Mucosa of descending colon (tissue), 3 donors: Measurements from ENCODE around the gene KCTD20. TPM values are rescaled to one million over a fixed set of nuclear protein-coding genes. Genes with fewer than 3 reads are reported as not detected.
"Not testable (repeated sequence)": the region's sequence is repeated elsewhere in the genome, so short reads cannot be mapped to it uniquely, and the experiment has no call there.

ENCODE experiments used
- ATAC-seq: fragments of 200-7000 bp; cut with Tn5 transposase; one replicate; pipeline ENCODE4 v1.9.1; 2020; ENCODE audit warnings: mild to moderate bottlenecking, moderate library complexity
- DNase-seq, 3 donors: peaks; one replicate each; pipeline ENCODE4 v3.0.0-alpha.2; 2020
- H3K36me3 ChIP-seq: fragments of 200-600 bp; one replicate; pipeline ENCODE4 v1.8.0; 2021; ENCODE audit warnings: low read depth, mild to moderate bottlenecking
- H3K4me1 ChIP-seq: fragments of 200-600 bp; one replicate; pipeline ENCODE4 v1.8.0; 2021; ENCODE audit warnings: low read depth, mild to moderate bottlenecking
- H3K4me3 ChIP-seq: fragments of 200-600 bp; one replicate; pipeline ENCODE4 v1.8.0; 2021; ENCODE audit warnings: mild to moderate bottlenecking
- H3K9me3 ChIP-seq: fragments of 200-600 bp; one replicate; pipeline ENCODE4 v1.8.0; 2021; ENCODE audit warnings: mild to moderate bottlenecking
- CTCF ChIP-seq: fragments of 200-600 bp; IDR thresholded peaks from one replicate; pipeline ENCODE4 v1.8.0; 2022; ENCODE audit warnings: antibody characterized with exemption, mild to moderate bottlenecking
- intact Hi-C, 2 donors: fragments of 100-400 bp; cut with DNase I in 1 of 2; cut with micrococcal nuclease in 1 of 2; formaldehyde crosslinking; loops; one replicate each; pipeline versions ENCODE4 v1.11.0 to v1.11.1; 2022; cut with DNase I, micrococcal nuclease
- total RNA-seq, 3 donors: library from RNA; stranded (reverse); fragmentation: NEBNext Ultra II Directional in 2 of 3; extraction: Animal tissue kit (Norgen Biotek cat#: 25700) in 2 of 3; gene quantifications; one replicate each; pipeline versions ENCODE4 v1.2.1 to v1.2.4, GENCODE V29; 2021 to 2023
- donor health status: DM: no; HTN: no; CAD: no; lungs with moderate emphysema.
- donor health status: DM: no; HTN: no; CAD: no.
- donor health status: DM: no; HTN: yes; CAD: no.

The KCTD20 gene
- total RNA-seq, 3 donors from 2014 or later, result 24.4 to 40.5 (median 28.0) TPM

- ATAC-seq, result no peak
Measured at GRCh38 chr6:36444470-36444869, 1.7 kb downstream of the KCTD20 start.

GRCh38 chr6:36445621-36446020 lies 2.8 kb downstream of the KCTD20 start:
- TF ChIP-seq CTCF, result no peak
- H3K9me3 ChIP-seq, result no peaks in the 10 kb centered on the region
- no peak for ATAC-seq
- intact Hi-C loops, result no loop called here
- no peaks in the 10 kb centered on the region for H3K36me3 ChIP-seq
- no peak for DNase-seq
- H3K4me3 ChIP-seq, result no peak overlapping the region
- H3K4me1 ChIP-seq, result peaks cover 27% of the 10 kb centered on the region

More at GRCh38 chr6:36444470-36444869, 1.7 kb downstream of the KCTD20 start:
- Histone ChIP-seq H3K4me3 (no peak overlapping the region), H3K36me3 (no peaks in the 10 kb centered on the region), H3K9me3 (no peaks in the 10 kb centered on the region), H3K4me1 (peaks cover 27% of the 10 kb centered on the region)
- DNase-seq, result no peak
- no peak for TF ChIP-seq CTCF
- intact Hi-C loops, result no loop called here

GRCh38 chr6:36449173-36449572 lies 6.4 kb downstream of the KCTD20 start:
- H3K4me3 ChIP-seq, DNase-seq, H3K36me3 ChIP-seq, ATAC-seq, intact Hi-C loops, H3K9me3 ChIP-seq: not testable (repeated sequence)
- peaks cover 13% of the 10 kb centered on the region for H3K4me1 ChIP-seq

GRCh38 chr6:36452897-36453296 lies 10.1 kb downstream of the KCTD20 start:
- ATAC-seq, DNase-seq, H3K4me3 ChIP-seq, H3K36me3 ChIP-seq, H3K9me3 ChIP-seq, H3K4me1 ChIP-seq, intact Hi-C loops: not testable (repeated sequence)

- TF ChIP-seq CTCF, result no peak
- intact Hi-C loops, result no loop called here
- Histone ChIP-seq H3K4me1 (peaks cover 6% of the 10 kb centered on the region), H3K4me3 (no peak overlapping the region), H3K9me3 (no peaks in the 10 kb centered on the region), H3K36me3 (no peaks in the 10 kb centered on the region)
- ATAC-seq (no peak), DNase-seq (no peak)
Measured at GRCh38 chr6:36455486-36456027, 12.8 kb downstream of the KCTD20 start.

GRCh38 chr6:36459501-36459900 lies 16.7 kb downstream of the KCTD20 start:
- intact Hi-C loops, result no loop called here

More at GRCh38 chr6:36459501-36459900, 16.7 kb downstream of the KCTD20 start:
- ATAC-seq (no peak), DNase-seq (no peak)
- no peak for TF ChIP-seq CTCF
- Histone ChIP-seq H3K4me1 (peaks cover 6% of the 10 kb centered on the region), H3K36me3 (no peaks in the 10 kb centered on the region), H3K9me3 (no peaks in the 10 kb centered on the region), H3K4me3 (no peak overlapping the region)
